H4 (cell line): ENCODE measurements around the gene KLHDC4. TPM values are rescaled to one million over a fixed set of nuclear protein-coding genes. Genes with fewer than 3 reads are reported as not detected.
"Not testable (repeated sequence)": the region's sequence is repeated elsewhere in the genome, so short reads cannot be mapped to it uniquely, and the experiment has no call there.

ENCODE experiments used
- DNase-seq: peaks from one replicate; pipeline ENCODE4 v3.0.0-alpha.2; 2015; ENCODE audit warnings: low spot score
- total RNA-seq: library from RNA; depleted of rRNA; stranded (reverse); fragments of >200 nt; shearing (Covaris generic); gene quantifications from 2 replicates; pipeline ENCODE4 v1.2.3, GENCODE V29; 2014; rRNA removed

The KLHDC4 gene
- 14.7 and 18.4 TPM in 2 replicates for total RNA-seq

GRCh38 chr16:87765776-87766484 lies at the start of gene KLHDC4:
Gene KLHDC4 (minus strand): TSS chr16:87765986. CDS start chr16:87765890, 96 bp downstream.
- peak; percentile 83 for DNase-seq

- no peak for DNase-seq
These were observed 49.8 kb upstream of the KLHDC4 start for GRCh38 chr16:87815567-87815966.

GRCh38 chr16:87812200-87812656 lies 46.4 kb upstream of the KLHDC4 start:
- DNase-seq: no peak

DNA sequence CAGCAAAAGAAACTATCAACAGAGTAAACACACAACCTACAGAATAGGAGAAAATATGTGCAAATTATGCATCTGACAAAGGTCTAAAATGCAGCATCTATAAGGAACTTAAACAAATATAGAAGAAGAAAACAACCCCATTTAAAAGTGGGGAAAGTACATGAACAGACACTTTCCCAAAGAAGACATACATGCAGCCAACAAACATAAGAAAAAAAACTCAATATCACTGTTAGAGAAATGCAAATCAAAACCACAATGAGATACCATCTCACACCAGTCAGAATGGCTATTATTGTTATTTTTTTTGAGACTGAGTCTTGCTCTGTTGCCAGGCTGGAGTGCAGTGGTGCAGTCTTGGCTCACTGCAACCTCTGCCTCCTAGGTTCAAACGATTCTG lies 45.7 kb upstream of the KLHDC4 start:
- not testable (repeated sequence) for DNase-seq

- DNase-seq: no peak
These were observed 43.5 kb upstream of the KLHDC4 start for GRCh38 chr16:87809150-87809902.

- no peak for DNase-seq
These were observed 42.3 kb upstream of the KLHDC4 start for GRCh38 chr16:87808108-87808507.

DNA sequence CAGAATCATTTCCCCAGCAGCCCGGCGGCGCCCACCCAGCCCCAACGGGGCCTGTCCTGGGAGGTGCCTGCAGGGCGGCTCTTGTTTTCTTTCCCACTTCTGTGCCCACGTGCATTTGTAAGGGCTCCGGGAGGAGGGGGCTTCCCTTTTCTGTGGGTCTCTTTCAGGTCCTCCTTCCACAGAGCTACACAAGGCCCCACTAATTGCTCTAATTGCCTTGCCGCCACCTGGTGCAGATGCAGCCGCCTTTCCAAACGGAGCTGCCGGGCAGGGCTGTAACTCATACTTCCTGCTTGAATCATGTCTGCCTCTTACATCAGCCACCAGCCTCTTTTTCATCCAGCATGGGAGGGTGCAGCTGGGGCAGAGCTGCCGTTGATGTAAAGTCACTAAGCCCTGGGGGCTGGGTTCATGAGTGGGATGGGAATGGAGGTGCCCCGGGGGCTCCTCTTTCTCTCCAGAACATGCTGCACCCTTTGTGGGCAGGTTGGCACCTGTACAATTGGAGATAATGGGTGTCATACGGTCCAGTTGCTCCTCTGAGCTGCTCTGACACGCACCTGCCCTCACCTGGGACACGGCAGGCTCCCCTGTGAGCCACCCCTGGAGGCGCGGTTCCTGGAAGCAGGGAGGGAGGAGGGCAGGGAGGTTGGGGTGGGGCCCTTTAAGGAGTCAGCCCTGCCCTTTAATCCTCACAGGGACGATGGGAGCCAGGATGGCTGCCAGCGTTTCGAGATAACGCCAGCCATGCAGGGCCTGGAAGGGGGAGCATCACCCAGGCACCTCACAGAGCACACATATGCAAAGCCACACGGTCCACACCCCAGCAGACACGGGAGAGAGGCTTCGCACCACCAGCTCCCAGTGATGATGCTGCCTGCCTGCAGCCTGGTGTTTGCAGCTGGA lies 41.1 kb upstream of the KLHDC4 start:
- peak; percentile 92 for DNase-seq

DNA sequence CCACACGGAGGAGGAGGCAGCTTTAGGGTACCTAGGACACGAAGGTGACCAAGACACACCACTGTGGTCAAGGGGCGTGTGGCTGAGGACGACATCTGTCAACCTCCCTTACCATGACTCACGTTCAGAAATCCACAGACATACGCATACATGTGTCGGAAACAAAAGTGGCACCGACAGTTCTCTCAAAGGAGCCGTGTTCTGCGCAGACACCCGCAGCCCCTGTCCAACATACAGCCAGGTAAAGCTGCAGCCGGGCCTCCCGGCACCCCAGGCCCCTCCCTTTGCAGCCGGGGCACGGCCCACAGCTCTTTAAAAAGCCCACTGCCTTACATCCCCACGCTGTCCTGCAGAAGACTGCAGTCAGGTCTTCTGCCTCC lies 40.5 kb upstream of the KLHDC4 start:
- no peak for DNase-seq

DNA sequence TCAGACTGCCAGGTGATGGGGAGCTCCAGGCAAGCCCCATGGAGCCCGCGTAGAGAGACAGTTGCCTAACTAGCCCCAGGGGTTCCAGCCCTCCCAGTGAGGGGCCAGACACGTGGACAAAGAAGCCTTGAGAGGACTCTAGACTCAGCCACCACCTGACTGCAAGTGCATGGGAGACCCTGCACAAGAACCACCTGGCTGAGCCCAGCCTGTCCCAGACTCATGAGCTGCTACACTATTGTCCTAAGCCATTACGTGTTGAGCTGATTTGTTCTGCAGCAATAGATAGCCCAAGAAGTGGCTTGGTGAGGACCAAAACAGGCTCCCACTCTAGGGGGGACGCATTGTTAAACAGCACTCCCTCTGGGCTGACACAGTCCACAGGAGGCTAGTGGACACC lies 37.6 kb upstream of the KLHDC4 start:
- no peak for DNase-seq

DNA sequence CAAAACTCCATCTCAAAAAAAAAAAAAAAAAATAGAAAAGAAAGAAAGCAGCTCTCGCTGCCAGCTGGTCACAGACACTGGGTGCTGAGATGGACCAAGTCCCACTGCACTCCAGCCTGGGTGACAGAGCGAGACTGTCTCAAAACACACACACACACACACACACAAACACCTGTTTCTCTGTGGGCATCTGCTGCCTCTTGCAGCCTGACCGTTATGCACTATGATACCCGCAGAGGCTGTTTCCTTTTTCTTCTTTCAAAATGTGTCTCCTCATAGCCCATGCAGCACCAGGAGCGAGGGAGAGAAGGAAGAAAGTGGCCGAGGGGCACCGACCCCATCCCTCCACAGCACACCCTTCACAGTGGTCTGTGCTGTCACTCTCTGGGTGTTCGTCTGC lies 36.9 kb upstream of the KLHDC4 start:
- no peak for DNase-seq

- DNase-seq: no peak
These were observed 36.0 kb upstream of the KLHDC4 start for GRCh38 chr16:87801679-87802259.

DNA sequence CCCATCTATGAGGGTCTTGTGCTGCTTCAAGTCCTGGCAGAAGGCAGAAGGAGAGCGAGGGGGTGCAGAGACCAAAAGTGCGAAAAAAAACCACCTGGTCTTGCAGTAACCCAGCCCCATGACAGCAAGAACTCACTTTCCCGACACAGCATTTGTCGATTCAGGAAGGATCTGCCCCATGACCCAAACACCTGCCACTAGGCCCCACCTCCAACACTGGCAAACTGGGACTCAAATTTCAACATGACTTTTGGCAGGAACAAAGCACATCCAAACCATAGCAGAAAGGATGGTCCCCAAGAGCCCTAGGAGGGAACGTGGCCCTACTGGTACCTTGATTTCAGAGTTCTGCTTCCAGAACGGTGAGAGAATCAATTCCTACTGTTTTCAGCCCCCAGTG lies 34.7 kb upstream of the KLHDC4 start:
- no peak for DNase-seq

DNA sequence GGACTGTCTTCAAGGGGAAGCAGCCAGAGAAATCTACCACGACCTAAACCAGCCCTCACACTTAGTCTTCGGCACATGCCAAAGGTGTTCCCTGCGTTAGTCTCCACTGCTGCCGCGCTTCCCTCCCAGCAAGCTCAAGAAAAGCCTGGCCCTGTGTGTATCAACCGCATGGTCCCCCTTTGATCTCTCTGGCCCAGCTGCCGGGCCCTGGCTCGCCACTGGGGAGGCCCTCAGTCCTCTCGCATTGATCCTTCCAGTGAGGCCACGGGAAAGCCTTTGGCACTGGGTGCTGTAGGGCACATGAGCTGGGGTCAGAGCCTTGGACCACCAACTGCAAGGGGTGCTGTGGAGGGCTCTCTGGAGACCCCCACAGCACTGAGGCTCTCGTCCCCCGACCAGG lies 29.6 kb upstream of the KLHDC4 start:
- no peak for DNase-seq

- no peak for DNase-seq
These were observed 28.8 kb upstream of the KLHDC4 start for GRCh38 chr16:87794485-87795078.

DNA sequence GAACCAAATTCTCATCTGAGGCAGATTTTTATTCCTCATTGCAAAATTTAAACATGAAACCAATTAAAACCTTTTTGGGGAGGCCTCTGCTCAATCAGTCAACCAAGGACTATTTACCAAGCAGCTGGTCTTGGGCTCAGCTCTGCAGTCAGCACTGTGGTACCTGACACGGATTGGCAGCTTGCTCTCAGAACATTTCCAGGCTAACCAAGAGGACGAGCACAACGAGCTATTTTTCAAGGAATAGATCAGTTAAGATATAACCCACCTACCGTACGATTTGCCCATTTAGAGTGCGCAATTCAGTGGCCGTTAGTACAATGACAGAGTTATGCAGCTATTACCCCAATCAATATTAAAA lies 26.4 kb upstream of the KLHDC4 start:
- DNase-seq: no peak

GRCh38 chr16:87791295-87792204 lies 25.8 kb upstream of the KLHDC4 start:
- DNase-seq: no peak

GRCh38 chr16:87790292-87791100 lies 24.7 kb upstream of the KLHDC4 start:
- peak; percentile 98 for DNase-seq

GRCh38 chr16:87789437-87790291 lies 23.9 kb upstream of the KLHDC4 start:
- peak; percentile 93 for DNase-seq
